ENCODE measurements around the gene ARHGDIA.
A peak's percentile ranks its signal among the peaks of the same experiment; 100 is the strongest.

ARHGDIA gene

DNA sequence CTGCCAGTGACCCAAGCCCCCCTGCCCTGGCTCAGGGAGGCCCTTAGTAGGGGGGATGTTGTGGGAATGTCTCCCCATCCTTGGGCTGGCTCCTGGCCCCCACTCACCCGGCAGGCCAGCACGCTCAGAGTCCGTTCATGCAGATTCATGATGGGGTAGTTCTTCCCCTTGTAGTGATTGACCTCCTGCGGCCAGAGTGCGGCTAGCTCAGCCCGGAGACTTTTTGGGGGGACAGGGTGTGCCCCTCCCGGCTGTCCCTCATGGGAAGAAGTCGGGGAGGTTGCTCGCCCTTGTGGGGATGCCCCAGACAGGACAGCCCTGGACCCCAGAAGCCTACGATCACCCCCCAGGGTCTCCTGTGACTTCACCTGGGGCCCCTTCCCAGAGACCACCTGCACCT lies 34.9 kb upstream of the ARHGDIA start:
- DNase-seq = no peak

DNA sequence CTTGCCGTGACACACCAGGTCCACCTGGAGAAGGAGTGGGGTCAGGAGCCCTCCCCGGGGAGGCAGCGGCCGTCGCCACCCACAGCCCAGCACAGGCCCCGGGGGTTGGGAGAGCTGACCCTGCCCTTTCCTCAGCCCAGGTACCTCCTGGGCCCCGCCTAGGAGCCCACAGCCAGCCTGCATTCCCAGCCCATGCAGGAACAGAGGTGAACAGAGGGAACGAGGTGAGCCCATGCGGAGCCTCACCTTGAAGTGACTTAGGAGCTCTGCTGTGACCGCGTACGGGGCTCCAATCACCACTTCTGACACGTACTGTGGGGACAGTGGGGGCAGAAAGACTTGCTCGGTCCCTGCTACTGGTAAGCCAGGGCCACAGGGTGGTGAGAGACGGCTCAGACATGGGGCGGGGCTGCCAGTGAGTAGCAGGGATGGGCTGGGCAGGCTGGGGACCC lies 34.3 kb upstream of the ARHGDIA start:
- no peak for DNase-seq

DNA sequence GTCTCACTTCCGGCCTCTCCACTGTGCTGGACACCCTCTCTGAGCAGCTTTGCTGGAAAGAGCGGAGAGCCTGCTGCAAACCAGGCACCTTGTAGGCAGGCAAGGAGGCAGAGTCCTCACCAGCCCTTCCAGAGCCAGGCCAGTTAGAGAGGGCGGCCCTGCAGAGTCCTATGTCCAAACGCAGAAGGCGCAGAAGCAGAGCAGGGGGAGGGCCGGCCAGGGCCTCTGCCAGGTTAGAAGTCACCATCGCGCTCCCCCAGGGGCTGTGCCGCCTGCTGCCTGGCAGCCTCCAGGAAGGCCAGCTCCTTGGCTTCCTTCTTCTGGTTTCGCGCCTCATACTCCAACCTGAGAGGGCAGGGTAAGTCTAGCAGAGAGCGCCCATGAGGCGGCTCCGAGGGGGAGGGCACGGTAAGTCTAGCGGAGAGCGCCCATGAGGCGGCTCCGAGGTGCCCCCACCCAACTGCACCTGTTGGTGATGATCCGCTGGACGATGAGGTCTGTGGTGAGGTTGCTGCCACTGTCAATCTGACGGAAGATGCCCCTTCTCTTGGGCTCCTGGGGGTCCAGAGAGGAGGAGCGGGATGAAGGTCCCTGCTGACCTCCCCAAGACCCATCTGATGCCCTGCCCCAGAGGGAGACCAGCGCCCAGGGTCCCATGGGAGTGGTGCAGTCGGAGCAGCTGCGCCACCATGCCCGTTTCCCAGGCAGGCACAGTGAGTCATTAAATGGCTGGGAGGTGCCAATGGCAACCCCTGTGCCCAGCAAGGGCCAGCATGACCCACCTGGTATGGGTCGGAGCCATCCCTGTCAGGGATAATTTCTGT lies 33.7 kb upstream of the ARHGDIA start:
- DNase-seq = no peak

DNA sequence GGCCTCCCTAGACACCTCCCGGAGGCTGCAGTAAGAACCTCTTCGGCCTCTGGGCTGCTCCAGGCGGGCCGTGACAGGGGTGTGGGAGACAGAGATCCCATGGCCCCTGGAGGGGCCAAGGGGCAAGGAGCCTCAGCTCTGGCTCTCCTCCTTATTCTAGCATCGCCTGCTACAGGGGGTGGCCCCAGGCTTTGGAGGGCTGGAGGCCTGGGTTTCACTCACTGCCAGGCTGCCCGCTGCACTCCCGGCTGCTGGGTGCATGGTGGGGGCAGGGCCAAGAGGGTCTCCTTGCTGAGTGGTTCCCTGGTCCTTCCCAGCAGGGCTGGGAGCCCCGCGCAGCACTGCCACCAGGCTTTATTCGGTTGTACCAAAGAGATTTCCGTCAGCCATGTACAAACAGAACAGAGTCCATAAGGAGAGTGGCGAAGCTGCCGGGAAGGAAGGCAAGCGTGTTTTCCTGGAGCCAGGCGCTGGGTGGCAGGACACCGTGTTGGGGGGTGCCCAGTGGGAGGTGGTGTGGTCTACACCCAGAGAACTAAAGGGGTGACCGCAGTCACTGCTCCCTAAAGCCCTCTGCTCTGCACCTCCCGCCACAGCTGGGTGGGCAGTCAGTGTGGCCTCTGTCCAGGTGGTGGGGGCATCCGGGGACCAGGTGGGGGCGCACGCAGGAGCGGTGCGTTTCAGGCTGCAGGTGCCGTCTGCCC lies 32.9 kb upstream of the ARHGDIA start:
- DNase-seq = no peak

DNA sequence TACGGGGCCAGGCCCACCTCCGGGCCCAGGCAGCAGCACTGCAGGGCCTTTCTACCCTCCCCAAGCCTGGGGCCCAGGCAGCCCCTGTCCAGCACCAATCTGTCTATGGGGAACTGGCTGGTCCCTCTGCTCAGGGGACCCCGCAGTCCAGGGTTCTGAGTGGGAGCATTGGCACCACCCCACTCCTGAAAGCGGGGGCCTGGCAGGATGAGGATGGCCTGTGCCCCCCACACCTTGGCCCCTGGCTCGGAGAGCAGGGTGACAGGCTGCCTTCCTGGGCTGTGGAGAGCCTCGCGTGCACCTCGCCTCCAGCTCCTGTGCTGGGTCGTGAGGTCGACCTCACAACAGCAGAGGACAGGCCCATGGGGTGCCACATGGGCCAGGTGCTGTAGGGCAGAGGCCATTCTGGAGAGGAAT lies 32.3 kb upstream of the ARHGDIA start:
- DNase-seq = no peak

DNA sequence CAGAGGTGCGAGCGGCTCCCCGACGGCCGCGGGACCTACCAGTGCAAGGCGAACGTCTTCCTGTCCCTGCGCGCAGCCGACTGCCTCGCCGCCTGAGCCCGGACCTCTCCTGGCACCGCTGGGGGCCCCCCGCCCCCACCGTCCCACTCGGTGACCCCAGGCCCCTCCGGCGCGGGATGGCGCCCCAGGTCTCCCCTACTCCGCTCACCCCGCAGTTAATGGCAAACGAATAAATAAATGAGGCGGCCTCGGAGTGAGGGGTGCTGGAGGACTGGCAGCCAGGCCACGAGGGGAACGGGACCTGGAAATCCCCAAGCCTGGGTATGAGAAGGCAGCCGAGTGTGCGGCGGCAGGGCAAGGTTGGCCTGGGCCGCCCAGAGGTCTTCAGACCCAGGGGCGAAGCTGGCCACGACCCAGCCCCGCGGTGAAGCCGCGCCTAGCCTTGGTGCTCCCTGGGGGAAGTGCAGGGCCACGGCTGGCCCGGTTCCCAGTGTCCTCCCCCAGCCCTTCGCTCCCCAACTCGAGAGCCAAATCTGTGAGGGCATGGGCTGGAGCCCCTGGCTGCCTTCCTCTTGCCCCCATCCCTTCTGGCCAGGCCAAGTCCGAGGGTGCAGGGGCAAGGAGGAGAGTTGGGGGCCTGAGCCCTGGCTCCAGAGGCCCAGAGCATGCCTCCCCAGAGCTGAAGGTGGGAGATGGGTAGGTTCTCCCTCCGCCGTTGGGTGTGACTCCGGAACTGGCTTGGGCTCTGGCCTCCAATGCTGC lies 31.7 kb upstream of the ARHGDIA start:
- no peak for DNase-seq

DNA sequence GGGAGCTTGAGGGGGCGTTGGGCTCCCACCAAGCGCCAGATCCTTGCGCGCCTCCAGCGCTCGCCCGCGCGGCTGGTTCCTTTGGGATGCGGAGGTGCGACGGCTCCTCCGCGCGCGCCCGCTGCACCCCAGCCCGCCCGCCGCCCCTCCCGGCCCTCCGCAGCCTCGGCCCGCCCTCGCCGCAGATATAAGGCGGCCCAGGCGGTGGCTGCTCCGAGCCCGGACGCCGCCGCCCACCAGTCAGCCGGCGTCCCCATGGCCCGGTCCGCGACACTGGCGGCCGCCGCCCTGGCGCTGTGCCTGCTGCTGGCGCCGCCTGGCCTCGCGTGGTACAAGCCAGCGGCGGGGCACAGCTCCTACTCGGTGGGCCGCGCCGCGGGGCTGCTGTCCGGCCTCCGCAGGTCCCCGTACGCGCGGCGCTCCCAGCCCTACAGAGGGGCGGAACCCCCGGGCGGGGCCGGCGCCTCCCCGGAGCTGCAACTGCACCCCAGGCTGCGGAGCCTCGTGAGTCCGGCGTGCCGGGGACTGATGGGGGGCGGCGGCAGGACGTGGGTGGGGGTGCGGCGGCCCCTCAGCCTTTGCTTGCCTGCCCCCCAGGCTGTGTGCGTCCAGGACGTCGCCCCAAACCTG lies 31.0 kb upstream of the ARHGDIA start, which contains the start of gene NPB:
Gene NPB, plus strand, starts transcription at position 216 of the 630 bp plus-strand sequence. Its CDS starts 40 bp downstream, at position 256.
- DNase-seq = no peak

DNA sequence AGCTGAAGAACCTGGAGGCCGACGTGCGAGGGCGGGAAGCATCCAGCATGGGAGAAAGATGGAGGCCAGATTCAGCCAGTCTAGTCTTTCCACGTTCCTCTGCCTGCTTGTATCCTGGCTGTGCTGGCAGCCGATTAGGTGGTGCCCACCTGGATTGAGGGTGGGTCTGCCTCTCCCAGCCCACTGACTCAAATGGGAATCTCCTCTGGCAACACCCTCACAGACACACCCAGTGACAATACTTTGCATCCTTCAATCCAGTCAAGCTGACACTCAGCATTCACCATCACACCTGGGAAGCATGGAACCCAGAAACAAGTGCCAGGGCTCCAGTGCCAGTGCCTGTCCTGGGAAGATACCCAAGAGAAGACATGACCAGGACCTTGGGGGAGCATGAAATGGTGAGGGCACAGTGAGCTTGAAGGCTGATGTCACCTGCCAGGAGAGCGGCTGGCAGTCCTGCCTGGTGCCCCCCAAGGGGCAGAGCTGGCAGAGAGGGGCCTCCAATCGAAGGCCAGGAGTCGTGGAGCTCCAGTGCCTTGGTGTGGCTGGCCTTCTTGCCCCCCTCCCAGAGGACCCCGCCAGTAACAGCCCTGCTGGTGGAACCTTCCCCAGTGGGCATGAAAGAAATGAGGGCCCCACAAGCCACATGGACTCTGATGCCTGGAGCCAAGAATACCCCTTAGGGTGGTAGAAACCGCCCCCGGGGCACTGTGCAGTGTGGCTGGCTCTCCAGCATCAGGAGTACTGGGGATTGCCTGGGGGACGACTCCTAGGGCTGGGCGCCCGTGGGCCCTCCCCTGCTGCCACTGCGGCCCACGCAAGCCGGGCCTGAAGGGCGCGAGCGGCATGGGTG lies 30.3 kb upstream of the ARHGDIA start:
- DNase-seq = no peak

DNA sequence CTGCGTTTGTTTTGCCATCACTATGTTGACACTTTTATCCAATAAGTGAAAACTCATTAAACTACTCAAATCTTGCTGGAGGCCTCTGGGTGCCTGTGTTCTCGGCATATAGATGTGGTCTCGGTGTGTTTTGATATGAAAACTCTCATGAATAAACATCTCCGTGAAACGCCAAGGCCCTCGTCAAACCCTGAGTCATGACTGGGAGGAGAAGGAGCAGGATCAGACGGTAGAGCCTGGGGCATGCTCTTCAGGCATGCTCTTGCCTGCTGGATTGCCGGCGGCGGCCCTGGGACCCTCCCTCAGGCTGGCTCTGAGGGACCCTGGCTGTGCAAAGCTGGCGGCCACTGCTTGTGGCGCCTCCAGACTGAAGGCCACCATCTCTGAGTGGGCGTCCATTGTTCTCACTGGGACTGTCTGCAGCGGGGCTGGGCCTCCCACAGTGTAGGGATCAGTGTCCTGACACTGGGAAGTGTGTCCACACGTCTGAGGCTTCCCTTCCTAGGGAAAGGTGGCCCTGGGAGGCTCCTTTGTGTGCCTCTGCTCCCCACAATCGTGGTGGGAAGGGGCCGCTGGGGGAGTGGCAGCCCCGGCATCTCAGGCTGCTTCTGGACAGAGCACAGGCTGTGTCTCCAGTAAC lies 29.2 kb upstream of the ARHGDIA start:
- DNase-seq = no peak

DNA sequence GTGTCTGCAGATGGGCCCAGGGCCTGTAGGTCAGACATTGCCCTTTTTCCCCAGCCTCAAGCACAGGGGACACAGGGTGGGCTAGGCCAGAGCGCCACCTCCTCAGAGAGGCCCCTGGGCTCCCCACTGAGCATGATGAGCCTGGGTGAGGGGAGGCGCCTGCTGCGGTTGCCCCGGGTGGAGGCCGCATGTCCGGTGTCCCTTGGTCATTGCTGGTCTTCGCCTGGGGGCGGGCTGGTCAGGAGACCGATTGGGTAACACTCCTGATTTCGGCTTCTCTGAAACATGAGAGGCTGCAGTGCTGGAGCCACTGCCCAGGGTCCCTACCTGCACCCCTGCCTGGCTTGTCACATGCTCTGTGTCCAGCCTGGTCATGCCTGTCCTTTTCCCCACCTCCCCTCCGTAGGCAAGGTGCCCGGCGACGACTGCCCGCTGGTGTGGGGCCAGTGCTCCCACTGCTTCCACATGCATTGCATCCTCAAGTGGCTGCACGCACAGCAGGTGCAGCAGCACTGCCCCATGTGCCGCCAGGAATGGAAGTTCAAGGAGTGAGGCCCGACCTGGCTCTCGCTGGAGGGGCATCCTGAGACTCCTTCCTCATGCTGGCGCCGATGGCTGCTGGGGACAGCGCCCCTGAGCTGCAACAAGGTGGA lies 28.5 kb upstream of the ARHGDIA start:
- DNase-seq = no peak

DNA sequence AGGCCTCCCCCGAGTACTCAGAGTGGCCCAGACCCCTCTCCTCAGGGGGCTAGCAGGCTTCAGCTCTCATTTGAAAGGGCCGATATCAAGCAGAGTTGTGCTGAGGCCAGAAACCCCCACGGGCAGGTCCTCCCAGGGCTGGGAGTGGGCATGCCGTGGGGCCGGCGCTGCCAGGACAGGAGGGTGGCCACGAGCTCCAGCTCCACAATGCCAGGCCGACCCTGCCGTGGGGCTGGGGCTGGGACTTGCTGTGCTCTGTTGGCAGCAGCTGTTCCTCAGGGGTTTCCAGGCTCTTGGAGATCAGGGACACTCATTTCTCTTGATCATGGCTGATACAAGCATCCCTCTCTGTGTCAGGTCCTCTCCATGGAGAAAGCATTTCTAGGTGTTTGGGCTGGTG lies 27.7 kb upstream of the ARHGDIA start:
- DNase-seq = no peak

DNA sequence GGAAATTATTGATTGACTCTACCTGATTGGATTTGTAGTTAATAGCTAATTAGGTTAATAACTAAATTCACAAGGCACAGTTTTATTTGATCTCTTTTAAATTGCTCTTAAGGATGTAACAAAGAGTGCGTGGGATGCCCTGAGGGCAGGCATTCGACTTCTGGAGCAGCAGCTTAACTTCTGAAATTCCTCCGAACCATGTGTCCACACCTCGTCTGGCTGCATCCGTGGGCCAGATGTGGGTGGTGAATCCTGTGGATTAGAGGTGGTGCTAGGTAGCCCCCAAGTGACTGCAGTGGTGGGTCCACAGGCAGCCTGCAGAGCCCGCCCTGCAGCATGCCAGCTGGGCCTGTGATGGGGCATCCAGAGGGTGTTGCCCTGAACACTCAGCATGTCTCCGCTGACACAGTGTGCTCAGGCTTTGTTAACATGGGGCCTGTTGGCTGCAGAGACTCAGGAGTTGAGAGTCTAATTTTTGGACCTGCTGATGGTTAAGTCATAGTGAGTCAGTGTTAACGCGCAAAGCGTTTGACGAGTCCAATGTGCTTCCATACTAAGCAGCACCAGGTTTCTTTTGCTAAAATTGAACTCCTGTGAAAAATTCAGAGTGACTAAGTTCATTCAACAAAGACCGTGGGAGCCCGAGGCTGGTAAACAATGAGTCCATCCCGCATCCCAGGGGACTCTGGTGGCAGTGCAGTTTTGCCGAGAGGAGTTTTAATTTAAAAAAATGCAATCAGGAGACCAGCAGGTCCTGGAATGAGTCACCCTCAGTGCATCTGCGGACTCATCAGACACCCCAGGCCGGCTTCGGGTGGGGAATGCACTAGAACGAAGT lies 27.1 kb upstream of the ARHGDIA start:
- no peak for DNase-seq

DNA sequence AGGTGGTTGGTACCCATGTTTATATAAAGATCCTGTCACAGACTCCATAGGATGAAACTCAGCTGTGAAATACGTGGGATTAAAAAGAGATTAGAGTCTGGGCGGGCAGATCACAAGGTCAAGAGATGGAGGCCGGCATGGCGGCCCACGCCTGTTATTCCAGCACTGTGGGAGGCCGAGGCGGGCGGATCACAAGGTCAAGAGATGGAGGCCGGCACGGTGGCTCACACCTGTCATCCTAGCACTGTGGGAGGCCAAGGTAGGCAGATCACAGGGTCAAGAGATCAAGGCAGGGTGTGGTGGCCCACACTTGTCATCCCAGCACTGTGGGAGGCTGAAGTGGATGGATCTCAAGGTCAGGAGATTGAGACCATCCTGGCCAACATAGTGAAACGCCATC lies 24.3 kb upstream of the ARHGDIA start:
- DNase-seq = no peak

DNA sequence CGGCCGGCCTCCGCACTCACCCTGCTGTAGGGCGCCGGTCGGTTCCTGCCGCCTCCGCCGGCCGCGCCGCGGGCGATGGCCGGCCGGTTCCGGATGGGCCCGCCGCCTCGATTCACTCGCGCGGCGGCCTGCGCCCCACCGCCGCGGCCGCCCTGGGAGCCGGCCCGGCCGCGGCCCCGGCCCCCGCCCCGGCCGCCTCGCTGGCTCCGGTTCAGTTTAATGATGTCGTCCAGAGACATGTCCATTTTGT lies 20.1 kb upstream of the ARHGDIA start:
- DNase-seq = no peak

DNA sequence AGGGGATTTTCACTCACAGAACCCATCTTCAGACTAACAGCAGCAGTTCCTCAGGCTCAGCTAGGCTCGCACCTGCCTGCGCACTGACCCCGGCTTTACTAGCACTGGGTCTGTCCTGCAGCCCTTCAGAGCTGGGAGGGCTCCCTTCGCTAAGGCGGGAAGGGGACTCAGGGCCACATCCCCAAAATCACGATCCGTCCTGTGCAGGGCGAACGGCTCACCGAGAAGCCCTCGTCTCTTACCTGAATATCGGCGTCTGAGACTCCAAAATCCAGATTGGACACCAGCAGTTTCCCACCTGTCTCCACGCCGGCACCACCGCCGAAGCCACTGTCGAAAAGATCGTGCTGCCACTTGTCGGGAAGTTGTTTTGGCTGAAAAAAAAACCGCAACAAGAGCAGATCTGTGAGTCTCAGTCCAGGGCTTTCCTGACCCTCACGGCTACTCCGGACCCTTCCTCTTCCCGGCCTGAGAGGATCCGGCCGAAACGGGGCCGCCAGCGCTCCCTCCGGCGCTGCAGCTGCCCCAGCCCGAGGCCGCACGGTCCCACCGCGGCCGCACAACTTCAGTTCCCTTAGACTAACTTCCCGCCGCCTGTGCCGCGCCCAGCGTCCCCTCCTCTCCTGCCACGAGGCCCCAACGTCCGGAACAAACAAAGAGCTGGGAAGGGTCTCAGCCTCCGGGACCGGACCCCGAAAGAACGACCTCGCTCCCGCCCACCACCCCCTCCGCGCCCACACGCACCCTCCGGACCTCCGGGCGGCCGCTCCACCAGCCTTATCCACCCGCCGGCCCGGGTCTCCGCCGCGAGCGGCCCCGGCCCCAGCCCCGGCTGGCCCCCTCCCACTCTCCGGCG lies 19.5 kb upstream of the ARHGDIA start:
- peak; percentile 22 for DNase-seq

DNA sequence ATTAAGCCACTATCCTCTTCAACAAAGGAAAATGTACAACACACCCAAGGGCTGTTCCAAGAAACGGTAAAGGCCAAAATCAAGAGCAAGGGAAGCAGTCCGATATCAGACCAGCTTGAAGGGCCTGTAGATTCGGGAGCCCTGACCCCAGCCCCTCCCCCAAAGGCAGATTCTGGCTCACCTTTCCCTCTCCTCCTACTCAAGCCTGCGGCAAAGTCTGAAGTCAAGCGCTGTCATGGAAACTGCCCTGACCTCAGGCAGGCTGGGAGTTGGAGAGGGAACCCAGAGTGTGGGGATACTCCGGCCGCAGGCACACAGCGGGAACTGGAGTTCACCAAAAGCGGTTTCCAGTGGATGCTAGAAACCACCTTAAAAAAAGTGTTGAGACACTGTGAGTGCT lies 18.5 kb upstream of the ARHGDIA start:
- no peak for DNase-seq

DNA sequence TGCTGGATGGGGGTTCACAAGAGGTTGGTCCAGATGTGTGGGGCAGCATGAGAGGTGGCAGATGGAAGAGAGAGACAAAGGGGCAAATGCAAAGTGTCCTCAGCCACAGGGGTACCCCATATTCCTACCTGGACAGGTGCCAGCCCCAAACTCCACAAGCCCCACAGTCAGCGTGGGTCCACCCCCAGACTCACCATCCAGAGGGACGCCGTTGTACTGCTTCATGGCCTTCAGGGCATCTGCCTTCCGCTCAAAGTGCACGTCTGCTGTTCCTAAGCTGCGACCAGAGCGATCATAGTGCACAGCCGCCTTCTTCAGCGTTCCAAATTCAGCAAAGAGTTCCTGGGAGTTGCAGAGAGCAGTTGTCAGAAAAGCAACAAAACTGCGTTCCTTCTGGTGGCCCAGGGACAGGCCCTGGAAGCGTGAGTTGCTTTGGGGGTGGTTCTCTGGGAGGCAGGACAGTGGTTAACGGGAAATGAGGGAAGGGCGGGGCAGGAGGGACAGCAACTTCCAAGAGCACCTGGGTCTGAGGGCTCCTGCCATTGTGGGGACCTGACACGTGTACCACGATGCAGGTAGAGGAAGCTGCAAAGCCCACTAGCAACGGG lies 18.0 kb upstream of the ARHGDIA start:
- no peak for DNase-seq

DNA sequence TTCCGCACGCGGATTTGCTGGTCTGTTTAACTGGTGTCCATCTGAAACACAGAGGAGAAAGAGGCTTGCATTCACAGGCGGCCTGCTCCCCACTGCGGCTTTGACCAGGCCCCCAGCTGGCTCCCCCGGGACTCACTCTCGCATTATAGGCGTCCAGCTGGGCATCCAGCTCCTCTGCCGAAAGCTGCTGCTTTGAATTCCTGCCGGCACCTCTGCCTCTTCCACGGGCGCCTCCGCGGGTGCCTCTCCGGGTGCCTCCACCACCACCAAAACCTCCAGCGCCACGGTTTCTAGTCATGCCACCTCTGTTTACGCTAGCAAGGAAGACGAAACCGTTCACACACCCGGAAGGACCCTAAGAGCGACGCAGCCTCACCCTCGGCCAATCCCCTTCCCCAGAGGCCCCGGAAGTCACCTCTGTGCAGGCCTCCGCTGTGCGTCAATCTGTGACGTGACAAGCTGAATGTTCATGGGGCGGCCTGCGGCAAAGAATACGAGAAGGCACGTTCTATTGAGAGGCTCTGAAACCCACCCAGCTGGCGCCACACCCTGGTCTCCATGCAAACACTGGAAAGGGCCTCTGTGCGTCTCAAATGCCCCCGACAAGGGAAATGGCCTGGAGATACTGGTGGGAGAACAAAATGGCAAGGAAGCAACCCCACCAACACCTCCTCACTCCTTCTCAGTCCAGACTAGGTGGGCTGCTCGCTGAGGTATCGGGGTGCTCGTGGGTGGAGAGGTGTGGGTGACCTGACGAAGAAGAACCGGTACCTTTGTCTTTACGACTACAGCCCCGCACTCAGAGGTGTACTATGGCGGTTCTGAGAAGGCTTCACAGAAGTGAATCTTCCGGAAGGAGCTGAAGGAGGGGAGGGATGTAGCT lies 17.2 kb upstream of the ARHGDIA start:
- no peak for DNase-seq

Measured in CD4-positive, alpha-beta T cell treated with Interleukin-17A for 4 hours (primary cell).